Stimulated activated CD8-positive, alpha-beta memory T cell treated with anti-CD3 and anti-CD28 coated beads, Interleukin-4, amount 100 ng/mL, for 24 hours (primary cell): ENCODE data around the gene SORT1.

Source experiments
- DNase-seq: peaks from one replicate; pipeline ENCODE4 v3.0.0-alpha.2; 2020; ENCODE audit warnings: low read depth

The SORT1 gene

DNA sequence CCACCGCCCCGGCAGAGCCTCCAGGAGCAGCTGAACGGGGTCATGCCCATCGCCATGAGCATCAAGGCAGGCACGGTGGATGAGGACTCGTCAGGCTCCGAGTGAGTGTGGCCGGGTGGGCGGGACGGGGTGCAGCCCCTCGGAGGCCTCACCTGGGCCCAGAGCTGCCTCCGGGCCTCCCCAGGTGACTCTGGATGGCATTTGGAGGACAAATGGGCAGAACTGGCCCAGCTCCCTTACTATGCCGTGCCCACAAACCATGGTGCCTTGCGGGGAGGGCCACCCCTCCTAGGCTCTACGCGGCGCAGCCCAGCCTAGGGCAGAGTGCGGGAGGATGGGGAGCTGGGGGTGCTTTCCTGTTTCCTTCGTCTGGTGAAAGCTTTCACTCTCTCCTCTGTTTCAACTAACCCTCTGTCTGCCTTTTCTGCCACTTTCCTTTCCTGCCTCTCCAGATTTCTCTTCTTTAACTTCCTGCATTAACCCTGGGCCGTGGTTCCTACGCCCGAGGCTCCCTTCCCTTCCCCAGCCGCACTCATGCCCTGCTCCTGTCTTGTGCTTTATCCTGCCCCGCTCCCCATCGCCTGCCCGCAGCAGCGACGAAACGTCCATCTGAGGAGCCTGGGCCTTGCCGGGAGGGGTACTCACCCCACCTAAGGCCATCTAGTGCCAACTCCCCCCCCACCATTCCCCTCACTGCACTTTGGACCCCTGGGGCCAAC lies 124.0 kb downstream of the SORT1 start:
- no peak for DNase-seq

DNA sequence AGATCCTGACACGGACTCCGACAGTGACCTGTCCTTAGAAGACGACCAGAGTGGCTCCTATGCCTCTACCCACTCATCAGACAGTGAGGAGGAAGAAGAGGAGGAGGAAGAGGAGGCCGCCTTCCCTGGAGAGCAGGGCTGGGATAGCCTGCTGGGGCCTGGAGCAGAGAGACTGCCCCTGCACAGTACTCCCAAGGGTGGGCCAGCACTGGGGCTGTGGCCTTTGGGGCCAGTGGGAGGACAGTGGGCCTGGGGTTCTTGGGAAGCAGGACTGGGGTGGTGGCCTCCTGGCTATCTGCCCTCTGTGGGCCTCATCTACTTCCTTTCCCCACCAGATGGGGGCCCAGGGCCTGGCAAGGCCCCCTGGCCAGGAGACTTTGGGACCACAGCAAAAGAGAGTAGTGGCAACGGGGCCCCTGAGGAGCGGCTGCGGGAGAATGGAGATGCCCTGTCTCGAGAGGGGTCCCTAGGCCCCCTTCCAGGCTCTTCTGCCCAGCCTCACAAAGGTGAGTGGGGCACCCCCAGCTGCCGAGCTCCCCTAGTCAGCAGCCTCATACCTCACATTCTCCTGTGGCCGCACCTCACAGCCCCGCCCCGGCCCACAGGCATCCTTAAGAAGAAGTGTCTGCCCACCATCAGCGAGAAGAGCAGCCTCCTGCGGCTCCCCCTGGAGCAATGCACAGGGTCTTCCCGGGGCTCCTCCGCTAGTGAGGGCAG lies 124.7 kb downstream of the SORT1 start:
- DNase-seq = no peak

DNA sequence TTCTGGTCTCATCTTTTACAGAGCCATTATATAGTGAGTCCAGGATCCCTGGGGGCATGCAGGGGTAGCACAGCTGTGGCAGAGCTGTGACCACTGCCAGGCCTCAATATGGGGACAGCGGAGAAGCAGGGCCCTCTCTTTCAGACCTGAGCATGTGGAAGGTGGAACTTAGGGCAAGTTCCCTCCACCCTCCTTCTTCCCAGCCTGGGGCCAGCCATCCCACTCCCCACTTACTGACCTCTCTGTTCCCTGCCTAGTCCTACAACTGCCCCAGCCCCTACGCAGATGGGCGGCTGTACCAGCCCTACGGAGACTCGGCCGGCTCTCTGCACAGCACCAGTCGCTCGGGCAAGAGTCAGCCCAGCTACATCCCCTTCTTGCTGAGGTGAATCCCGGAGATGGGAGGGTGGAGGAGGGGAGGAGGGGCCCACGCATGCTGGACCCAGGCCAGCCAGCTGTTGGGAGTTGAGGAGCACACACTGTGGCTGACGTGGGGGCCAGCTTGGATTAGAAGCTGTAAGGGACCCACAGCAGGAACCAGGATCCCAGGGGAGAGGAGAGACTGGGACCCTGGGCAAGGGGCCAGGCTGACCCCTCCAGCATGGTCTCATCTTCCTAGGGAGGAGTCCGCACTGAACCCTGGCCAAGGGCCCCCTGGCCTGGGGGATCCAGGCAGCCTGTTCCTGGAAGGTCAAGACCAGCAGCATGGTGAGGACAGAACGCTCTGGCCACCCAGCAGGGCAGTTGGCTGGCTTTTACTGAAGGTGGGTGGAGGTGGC lies 125.5 kb downstream of the SORT1 start:
- DNase-seq = no peak

DNA sequence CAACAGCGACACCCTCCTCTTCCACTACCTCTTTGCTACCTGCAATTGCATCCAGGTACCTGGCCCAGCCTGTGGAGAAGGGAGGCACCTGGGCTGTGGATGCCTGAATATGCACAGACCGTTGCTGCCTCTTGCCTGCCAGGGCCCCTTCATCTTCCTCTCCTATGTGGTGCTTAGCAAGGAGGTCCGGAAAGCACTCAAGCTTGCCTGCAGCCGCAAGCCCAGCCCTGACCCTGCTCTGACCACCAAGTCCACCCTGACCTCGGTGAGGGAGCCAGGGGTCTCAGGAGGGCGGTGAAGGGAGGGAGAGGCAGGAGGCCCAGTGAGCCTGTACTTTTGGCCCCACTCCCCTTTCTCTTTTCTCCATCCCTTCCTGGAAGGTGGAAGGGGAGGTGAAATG lies 126.3 kb downstream of the SORT1 start:
- no peak for DNase-seq

DNA sequence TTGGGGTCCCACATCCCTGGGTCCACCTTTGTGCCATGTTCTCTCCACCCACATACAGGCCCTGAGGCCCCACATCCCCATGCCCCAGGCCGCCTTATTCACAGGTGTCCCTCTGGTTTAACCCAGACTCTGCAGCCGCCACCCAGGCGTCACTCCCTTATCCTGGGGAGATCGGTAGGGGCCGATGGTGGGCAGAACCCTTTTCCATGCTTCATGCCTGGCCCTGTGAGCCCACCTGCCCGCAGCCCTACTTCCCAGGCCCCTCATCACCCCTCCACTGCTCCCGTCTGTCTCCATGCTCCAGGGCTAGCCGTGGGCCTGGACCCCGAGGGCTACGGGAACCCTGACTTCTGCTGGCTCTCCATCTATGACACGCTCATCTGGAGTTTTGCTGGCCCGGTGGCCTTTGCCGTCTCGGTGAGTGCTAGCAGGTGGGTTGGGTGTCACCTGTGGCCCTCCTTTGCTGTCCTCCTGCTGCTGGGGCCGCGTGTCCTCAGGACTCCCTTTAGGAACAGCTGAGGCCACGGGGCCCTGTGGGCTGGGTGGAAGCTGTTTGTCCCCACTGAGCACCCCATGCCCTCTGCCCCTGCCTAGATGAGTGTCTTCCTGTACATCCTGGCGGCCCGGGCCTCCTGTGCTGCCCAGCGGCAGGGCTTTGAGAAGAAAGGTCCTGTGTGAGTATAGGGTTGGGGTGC lies 126.9 kb downstream of the SORT1 start:
- no peak for DNase-seq

DNA sequence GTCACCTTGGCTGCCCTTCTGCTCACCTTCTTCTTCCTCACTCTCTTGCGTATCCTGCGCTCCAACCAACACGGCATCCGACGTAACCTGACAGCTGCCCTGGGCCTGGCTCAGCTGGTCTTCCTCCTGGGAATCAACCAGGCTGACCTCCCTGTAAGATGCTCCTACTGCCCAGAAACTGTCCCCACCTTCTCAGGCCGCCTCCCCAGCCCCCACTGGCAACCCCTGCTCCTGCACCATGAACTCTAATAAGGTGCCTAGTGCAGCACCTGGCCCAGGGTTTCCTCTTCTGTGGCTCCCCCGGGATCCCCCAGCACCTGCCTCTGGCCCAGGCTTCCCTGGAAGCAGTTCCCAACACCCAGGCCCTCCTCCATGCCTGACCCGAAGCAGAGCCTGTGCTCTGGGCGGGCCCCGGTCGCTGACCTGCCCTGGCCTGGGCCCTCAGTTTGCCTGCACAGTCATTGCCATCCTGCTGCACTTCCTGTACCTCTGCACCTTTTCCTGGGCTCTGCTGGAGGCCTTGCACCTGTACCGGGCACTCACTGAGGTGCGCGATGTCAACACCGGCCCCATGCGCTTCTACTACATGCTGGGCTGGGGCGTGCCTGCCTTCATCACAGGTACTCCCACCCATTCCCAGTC lies 127.6 kb downstream of the SORT1 start:
- no peak for DNase-seq

DNA sequence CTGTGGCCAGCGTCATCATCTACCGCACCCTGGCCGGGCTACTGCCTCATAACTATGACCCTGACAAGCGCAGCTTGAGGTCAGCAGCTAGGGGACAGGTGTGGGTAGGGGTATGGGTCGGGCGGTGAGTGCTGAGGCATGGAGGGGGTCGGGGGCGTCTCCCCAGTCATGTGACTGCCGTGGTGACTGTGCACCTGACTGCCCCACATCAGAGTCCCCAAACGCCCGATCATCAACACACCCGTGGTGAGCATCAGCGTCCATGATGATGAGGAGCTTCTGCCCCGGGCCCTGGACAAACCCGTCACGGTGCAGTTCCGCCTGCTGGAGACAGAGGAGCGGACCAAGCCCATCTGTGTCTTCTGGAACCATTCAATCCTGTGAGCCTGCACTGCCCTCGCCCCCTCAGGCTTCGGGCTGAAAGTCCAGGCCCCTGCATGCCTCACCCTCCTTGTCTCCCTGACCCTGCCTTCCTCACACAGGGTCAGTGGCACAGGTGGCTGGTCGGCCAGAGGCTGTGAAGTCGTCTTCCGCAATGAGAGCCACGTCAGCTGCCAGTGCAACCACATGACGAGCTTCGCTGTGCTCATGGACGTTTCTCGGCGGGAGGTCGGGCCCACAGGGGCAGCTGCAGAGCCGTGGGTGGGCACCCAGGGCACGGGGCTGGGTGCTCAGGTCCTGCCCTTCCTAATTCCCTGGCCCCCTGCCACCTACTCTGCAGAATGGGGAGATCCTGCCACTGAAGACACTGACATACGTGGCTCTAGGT lies 128.3 kb downstream of the SORT1 start:
- no peak for DNase-seq

DNA sequence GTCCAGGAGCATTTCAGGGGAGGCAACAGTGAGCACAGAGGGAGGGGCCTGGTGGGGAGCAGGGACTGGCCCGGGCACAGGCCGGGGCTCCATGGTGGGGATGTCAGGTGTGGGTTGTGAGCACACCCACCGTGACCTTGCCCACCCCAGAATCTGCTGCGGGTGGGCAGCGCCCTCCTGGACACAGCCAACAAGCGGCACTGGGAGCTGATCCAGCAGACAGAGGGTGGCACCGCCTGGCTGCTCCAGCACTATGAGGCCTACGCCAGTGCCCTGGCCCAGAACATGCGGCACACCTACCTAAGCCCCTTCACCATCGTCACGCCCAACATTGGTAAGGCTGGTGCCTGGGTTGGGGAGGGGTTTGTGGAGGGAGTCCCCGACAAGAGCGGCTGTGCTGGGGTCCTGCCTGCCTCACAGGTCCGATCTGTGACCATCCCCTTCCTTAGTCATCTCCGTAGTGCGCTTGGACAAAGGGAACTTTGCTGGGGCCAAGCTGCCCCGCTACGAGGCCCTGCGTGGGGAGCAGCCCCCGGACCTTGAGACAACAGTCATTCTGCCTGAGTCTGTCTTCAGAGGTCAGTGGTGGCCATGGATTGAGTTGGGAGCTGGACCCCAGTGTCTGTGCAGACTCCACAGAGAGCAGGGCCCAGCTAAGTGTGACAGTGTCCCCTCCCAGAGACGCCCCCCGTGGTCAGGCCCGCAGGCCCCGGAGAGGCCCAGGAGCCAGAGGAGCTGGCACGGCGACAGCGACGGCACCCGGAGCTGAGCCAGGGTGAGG lies 129.1 kb downstream of the SORT1 start:
- no peak for DNase-seq

DNA sequence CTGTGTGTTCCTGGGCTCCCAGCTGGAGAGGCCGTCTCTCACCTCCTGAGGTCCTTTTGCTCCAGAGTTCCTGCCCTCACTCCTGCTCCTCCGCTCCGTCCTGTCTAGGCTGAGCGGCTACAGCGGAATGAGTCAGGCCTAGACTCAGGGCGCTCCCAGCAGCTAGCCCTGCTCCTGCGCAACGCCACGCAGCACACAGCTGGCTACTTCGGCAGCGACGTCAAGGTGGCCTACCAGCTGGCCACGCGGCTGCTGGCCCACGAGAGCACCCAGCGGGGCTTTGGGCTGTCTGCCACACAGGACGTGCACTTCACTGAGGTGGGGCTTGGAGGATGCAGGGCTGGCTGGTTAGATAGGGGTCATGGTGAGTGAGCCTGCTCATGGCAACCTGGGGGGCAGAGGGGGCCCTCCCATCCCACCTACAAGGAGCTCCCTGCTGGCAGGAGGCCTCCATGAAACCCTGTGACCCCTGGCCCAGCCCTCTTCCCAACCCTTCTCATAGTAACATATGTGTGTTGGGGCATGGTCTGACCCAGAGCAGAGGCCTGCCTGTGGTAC lies 129.9 kb downstream of the SORT1 start:
- no peak for DNase-seq

DNA sequence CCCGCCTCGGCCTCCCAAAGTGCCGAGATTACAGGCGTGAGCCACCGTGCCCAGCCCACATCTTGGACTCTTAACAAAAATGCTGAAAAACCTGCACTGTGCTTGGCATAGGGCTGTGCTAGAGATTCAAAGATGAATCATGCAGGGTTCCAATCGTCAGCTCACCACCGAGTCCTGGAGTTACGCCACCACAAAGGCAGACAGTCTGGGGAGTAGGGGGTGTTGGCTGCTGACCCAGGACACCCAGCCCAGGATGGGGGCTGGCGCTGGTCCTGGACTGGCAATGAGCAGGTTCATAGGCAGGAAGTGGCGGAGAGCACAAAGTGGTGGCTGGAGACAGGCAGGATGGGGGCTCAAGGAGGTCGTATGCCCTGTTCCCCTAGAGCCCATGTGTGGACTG lies 130.8 kb downstream of the SORT1 start:
- DNase-seq = no peak

DNA sequence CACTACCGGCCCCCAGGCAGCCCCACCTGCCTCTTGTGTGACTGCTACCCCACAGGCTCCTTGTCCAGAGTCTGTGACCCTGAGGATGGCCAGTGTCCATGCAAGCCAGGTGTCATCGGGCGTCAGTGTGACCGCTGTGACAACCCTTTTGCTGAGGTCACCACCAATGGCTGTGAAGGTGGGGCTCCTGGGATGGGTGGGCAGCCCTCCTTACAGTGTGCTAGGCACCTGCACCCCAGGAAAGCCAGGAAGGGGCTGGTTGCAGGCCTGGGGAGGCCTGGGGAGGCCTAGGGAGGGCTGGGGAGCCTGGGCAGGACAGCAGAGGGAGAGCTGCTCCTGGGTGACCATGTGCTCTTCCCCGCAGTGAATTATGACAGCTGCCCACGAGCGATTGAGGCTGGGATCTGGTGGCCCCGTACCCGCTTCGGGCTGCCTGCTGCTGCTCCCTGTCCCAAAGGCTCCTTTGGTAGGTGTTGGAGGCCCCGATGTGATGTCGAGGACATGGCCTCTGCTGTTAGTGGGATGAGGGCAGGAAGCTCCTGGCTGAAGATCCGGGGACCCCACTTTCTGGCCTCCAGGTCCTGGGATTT lies 131.9 kb downstream of the SORT1 start:
- DNase-seq = no peak

DNA sequence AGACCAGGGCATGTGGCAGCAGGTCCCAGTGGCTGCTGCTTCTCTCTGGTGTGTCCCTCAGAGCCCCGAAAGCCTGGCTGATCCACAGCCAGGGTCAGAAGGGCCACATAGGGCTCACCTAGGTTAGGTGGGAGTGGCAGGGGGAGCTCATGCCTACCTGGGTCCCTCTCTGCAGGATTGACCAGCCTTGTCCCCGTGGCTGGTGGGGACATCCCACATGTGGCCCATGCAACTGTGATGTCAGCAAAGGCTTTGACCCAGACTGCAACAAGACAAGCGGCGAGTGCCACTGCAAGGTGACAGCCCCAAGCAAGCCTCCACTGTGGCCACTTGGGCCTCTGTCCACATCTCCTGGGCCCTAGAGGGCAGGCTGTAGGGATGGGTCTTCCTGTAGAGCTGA lies 132.7 kb downstream of the SORT1 start:
- no peak for DNase-seq

DNA sequence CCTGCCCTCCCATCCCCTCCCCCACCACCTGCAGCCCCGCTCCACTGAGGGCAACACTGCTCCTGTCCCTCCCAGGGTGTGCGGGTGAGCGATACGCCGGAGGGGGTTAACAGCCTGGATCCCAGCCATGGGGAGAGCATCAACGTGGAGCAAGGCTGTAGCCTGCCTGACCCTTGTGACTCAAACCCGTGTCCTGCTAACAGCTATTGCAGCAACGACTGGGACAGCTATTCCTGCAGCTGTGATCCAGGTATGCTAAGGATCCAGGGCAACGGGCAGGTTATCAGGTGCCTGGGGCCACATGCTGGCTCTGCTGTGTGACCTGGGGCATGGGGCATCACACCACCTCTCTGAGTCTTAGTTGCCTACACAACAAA lies 133.4 kb downstream of the SORT1 start:
- DNase-seq = no peak

DNA sequence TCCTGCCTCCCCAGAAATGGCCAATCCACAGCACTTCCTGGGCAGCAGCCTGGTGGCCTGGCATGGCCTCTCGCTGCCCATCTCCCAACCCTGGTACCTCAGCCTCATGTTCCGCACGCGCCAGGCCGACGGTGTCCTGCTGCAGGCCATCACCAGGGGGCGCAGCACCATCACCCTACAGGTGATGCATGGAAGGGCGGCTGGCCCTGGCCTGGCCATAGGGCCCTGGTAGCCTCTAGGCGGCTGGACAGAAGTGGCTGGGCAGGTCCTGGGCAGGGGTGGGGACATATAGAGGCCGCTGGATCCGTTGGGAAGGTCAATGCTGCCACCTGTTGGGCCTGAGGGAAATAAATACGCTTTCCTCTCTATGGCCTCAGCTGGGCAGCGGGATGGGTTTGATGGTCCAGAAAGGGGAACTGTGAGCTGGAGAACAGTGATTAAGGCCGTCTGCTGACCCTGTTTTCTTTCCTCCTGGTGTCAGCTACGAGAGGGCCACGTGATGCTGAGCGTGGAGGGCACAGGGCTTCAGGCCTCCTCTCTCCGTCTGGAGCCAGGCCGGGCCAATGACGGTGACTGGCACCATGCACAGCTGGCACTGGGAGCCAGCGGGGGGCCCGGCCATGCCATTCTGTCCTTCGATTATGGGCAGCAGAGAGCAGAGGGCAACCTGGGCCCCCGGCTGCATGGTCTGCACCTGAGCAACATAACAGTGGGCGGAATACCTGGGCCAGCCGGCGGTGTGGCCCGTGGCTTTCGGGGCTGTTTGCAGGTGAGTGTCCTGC lies 133.9 kb downstream of the SORT1 start:
- peak; percentile 70 for DNase-seq

DNA sequence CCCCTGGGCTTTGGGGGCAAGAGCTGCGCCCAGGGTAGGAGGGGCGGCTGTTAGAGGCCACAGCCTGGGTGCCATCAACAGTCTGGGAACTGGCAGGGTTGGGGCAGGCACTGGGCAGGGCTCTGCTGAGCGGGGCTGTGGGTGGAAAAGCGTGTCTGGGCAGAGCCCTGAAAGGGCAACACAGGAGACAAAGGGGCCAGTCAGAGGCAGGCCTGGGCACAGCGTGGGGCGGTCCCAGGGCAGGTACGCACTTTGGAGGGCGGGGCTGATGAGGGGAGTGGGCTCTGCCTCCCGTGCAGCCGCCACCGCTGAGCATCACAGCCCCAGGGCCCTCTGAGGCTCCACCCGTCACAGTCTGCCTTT lies 134.5 kb downstream of the SORT1 start:
- DNase-seq = no peak

DNA sequence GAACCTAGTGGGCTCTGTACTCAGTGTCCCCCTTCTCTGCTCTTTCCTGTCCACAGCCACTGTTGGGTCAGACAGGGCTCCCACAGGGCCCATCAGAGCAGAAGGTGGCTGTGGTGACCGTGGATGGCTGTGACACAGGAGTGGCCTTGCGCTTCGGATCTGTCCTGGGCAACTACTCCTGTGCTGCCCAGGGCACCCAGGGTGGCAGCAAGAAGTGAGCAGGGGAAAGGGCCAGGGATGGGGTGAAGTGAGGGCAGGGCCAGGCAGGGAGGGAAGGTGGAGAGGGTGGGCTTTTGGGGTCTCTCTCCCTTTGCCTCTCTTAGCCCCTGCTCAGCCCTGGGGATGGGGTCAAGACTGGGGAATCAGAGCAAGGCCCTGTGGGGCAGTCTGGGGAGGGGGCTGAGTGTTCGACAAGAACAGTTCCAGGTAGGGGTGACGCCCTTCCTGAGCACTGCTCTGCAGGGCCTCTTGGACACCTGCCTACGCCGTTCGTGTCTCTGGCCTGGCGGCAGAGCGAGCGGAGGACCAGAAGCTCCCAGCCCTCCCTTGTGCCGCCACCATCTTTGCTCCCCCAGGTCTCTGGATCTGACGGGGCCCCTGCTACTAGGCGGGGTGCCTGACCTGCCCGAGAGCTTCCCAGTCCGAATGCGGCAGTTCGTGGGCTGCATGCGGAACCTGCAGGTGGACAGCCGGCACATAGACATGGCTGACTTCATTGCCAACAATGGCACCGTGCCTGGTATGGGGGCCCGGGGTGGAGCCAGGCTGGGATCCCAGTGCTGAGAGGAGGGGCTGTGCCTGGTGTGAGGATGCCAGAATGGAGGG lies 135.3 kb downstream of the SORT1 start:
- no peak for DNase-seq

DNA sequence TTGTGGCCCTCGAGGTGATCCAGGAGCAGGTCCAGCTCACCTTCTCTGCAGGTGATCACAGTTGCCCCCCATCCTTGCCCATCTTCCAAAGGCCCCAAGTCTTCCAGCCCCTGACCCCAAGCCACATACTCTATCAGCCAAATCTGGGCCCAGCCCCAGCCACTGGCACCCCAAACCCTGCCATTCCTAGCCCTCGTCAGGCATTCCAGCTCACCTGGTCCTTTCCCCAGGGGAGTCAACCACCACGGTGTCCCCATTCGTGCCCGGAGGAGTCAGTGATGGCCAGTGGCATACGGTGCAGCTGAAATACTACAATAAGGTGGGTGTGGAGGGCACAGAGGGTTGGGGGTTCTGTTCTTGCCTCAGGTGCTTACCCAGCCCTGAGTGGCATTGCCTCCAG lies 136.1 kb downstream of the SORT1 start:
- no peak for DNase-seq

DNA sequence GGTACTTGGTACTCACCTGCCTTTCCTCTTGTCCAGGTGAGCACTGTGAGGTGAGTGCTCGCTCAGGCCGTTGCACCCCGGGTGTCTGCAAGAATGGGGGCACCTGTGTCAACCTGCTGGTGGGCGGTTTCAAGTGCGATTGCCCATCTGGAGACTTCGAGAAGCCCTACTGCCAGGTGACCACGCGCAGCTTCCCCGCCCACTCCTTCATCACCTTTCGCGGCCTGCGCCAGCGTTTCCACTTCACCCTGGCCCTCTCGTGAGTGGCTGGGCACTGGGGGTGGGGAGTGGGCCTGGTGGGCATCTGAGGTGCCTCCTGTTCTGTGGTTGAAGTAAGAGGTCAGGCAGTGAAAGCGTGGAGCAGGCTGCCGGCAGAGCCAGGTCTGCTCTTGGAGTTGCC lies 136.7 kb downstream of the SORT1 start:
- no peak for DNase-seq
